ENCODE data around the gene NEMP2.

- TF ChIP-seq, protein P1, sequence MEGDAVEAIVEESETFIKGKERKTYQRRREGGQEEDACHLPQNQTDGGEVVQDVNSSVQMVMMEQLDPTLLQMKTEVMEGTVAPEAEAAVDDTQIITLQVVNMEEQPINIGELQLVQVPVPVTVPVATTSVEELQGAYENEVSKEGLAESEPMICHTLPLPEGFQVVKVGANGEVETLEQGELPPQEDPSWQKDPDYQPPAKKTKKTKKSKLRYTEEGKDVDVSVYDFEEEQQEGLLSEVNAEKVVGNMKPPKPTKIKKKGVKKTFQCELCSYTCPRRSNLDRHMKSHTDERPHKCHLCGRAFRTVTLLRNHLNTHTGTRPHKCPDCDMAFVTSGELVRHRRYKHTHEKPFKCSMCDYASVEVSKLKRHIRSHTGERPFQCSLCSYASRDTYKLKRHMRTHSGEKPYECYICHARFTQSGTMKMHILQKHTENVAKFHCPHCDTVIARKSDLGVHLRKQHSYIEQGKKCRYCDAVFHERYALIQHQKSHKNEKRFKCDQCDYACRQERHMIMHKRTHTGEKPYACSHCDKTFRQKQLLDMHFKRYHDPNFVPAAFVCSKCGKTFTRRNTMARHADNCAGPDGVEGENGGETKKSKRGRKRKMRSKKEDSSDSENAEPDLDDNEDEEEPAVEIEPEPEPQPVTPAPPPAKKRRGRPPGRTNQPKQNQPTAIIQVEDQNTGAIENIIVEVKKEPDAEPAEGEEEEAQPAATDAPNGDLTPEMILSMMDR (IDR thresholded peaks at IDR 0.05; ENCODE audit: low read length), result no peak
- TF ChIP-seq EZH2phosphoT487 (IDR thresholded peaks at IDR 0.05; ENCODE audit: low read length) (no peak), EZH2 (optimal IDR thresholded peaks at IDR 0.05; ENCODE audit: low read depth, low read length) (no peak)
These were observed 55.8 kb downstream of the NEMP2 start for GRCh38 chr2:190478572-190479195.
